ENCODE measurements around the gene SNRNP27. TPM values are rescaled to one million over a fixed set of nuclear protein-coding genes. Genes with fewer than 3 reads are reported as not detected.

SNRNP27 gene
- total RNA-seq, result 10 to 100 TPM; 30.6 to 46.9 (median 37.5) TPM

- no peaks in the 10 kb centered on the region for H3K27me3 ChIP-seq
- H3K36me3 ChIP-seq, result peaks cover 0 to 37% (median 20%) of the 10 kb centered on the region in 3 donors
- no peak for DNase-seq
- no peak for TF ChIP-seq CTCF (IDR thresholded peaks at IDR 0.05)
- TF ChIP-seq POLR2A (IDR thresholded peaks at IDR 0.05), result peak in 1 of 4 donors; percentile 52
- WGBS, 2 donors, result 0 to 2% methylated on average over 18 to 24 of the region's 32 CpGs
- intact Hi-C loops (cut with DNase I), result no loop called here
- H3K4me3 ChIP-seq, result peak within 1 kb of the TSS; percentile 59 to 88 (median 78)
- peak within 1 kb of the TSS; percentile 85 to 94 (median 91) for H3K27ac ChIP-seq
- no peaks in the 10 kb centered on the region for H3K9me3 ChIP-seq
- peaks cover 9 to 32% (median 10%) of the 10 kb centered on the region in 3 donors for H3K4me1 ChIP-seq
Measured at GRCh38 chr2:69893684-69894551, at the start of gene SNRNP27. Gene SNRNP27 (plus strand): TSS chr2:69893956. CDS start chr2:69893985, 29 bp downstream.

- H3K4me3 ChIP-seq, result no peak overlapping the region
- no peak for DNase-seq
- intact Hi-C loops (cut with DNase I), result no loop called here
- no peaks in the 10 kb centered on the region for H3K27me3 ChIP-seq
- H3K27ac ChIP-seq, result no peak overlapping the region
- H3K4me1 ChIP-seq, result no peaks in the 10 kb centered on the region
- TF ChIP-seq CTCF (IDR thresholded peaks at IDR 0.05), result no peak
- no peak for TF ChIP-seq POLR2A (IDR thresholded peaks at IDR 0.05)
- no peaks in the 10 kb centered on the region for H3K9me3 ChIP-seq
- peaks cover 0 to 90% (median 11%) of the 10 kb centered on the region in 3 donors for H3K36me3 ChIP-seq
Measured at GRCh38 chr2:69843993-69844392, 49.8 kb upstream of the SNRNP27 start.

- Histone ChIP-seq H3K4me1 (no peaks in the 10 kb centered on the region), H3K27ac (no peak overlapping the region), H3K4me3 (no peak overlapping the region), H3K9me3 (no peaks in the 10 kb centered on the region), H3K36me3 (peaks cover 0 to 90% (median 11%) of the 10 kb centered on the region in 3 donors), H3K27me3 (no peaks in the 10 kb centered on the region)
- 85 to 90% methylated on average over 3 of the region's 3 CpGs for WGBS, 2 donors
- DNase-seq, result no peak
- TF ChIP-seq CTCF (IDR thresholded peaks at IDR 0.05) (no peak), POLR2A (IDR thresholded peaks at IDR 0.05) (no peak)
- intact Hi-C loops (cut with DNase I), result no loop called here
Measured at GRCh38 chr2:69844560-69844959, 49.2 kb upstream of the SNRNP27 start.

GRCh38 chr2:69846182-69847067 lies 47.3 kb upstream of the SNRNP27 start:
- no peaks in the 10 kb centered on the region for H3K4me1 ChIP-seq
- no peak overlapping the region for H3K27ac ChIP-seq
- no peaks in the 10 kb centered on the region for H3K9me3 ChIP-seq
- intact Hi-C loops (cut with DNase I), result no loop called here
- H3K4me3 ChIP-seq, result no peak overlapping the region
- TF ChIP-seq POLR2A (IDR thresholded peaks at IDR 0.05) (no peak), CTCF (IDR thresholded peaks at IDR 0.05) (no peak)
- H3K27me3 ChIP-seq, result no peaks in the 10 kb centered on the region
- WGBS, 2 donors, result 83 to 84% methylated on average over 9 of the region's 9 CpGs
- H3K36me3 ChIP-seq, result peaks cover 0 to 90% (median 11%) of the 10 kb centered on the region in 3 donors
- no peak for DNase-seq
